Trophoblast cell (in vitro differentiated cells and primary cell): ENCODE measurements around the gene CLCN2. TPM values are rescaled to one million over a fixed set of nuclear protein-coding genes. Genes with fewer than 3 reads are reported as not detected.
A peak's percentile ranks its signal among the peaks of the same experiment; 100 is the strongest.

Experiments
- DNase-seq, 2 donors: peaks; one replicate each; pipeline ENCODE4 v3.0.0-alpha.2; 2016
- H2AFZ ChIP-seq: 2 replicates; pipeline ENCODE4 v1.6.1; 2013; ENCODE audit warnings: low read length, moderate library complexity, mild to moderate bottlenecking; ENCODE audit not compliant: insufficient read depth, poor library complexity
- H2AK5ac ChIP-seq: 2 replicates; pipeline ENCODE4 v1.6.1; 2013; ENCODE audit warnings: mild to moderate bottlenecking, low read length
- H2BK120ac ChIP-seq: 2 replicates; pipeline ENCODE4 v1.6.1; 2013; ENCODE audit warnings: low read length, mild to moderate bottlenecking, moderate library complexity; ENCODE audit not compliant: insufficient read depth, poor library complexity
- H2BK12ac ChIP-seq: 2 replicates; pipeline ENCODE4 v1.6.1; 2013; ENCODE audit warnings: mild to moderate bottlenecking, low read length, moderate library complexity
- H2BK5ac ChIP-seq: 2 replicates; pipeline ENCODE4 v1.6.1; 2013; ENCODE audit warnings: low read length, low read depth, moderate library complexity, mild to moderate bottlenecking; ENCODE audit not compliant: poor library complexity
- H3K14ac ChIP-seq: 2 replicates; pipeline ENCODE4 v1.6.1; 2013; ENCODE audit warnings: mild to moderate bottlenecking, low read length
- H3K18ac ChIP-seq: 2 replicates; pipeline ENCODE4 v1.6.1; 2013; ENCODE audit warnings: mild to moderate bottlenecking, low read length
- H3K23ac ChIP-seq: 2 replicates; pipeline ENCODE4 v1.6.1; 2013; ENCODE audit warnings: low read length
- H3K27ac ChIP-seq: 2 replicates; pipeline ENCODE4 v1.5.1; 2013; ENCODE audit warnings: low read depth, mild to moderate bottlenecking, inconsistent platforms, low read length, moderate library complexity
- H3K27me3 ChIP-seq: 2 replicates; pipeline ENCODE4 v1.6.1; 2013; ENCODE audit warnings: inconsistent platforms, mild to moderate bottlenecking, low read length, moderate library complexity; ENCODE audit not compliant: insufficient read depth
- H3K36me3 ChIP-seq, 2 experiments: 1 replicate in 1 of 2; 2 replicates in 1 of 2; pipeline ENCODE4 v1.6.1; 2013; ENCODE audit warnings: low read length in 2 of 2, mild to moderate bottlenecking in 2 of 2, moderate library complexity in 1 of 2; ENCODE audit not compliant: insufficient read depth in 2 of 2, control insufficient read depth in 1 of 2
- H3K4ac ChIP-seq: 2 replicates; pipeline ENCODE4 v1.6.1; 2013; ENCODE audit warnings: low read depth, mild to moderate bottlenecking, low read length, moderate library complexity
- H3K4me1 ChIP-seq, 2 experiments: 1 replicate in 1 of 2; 2 replicates in 1 of 2; pipeline ENCODE4 v1.6.1; 2013; ENCODE audit warnings: low read length in 2 of 2, mild to moderate bottlenecking in 2 of 2, moderate library complexity in 1 of 2; ENCODE audit not compliant: insufficient read depth in 2 of 2, control insufficient read depth in 1 of 2
- H3K4me2 ChIP-seq: 2 replicates; pipeline ENCODE4 v1.6.1; 2013; ENCODE audit warnings: inconsistent platforms, mild to moderate bottlenecking, low read length, moderate library complexity
- H3K4me3 ChIP-seq: 2 replicates; pipeline ENCODE4 v1.5.1; 2013; ENCODE audit warnings: mild to moderate bottlenecking, low read depth, low read length, inconsistent platforms
- H3K79me1 ChIP-seq: one replicate; pipeline ENCODE4 v1.6.1; 2013; ENCODE audit warnings: low read length
- H3K79me2 ChIP-seq: 2 replicates; pipeline ENCODE4 v1.6.1; 2013; ENCODE audit warnings: low read length, mild to moderate bottlenecking; ENCODE audit not compliant: control insufficient read depth, insufficient read depth, poor library complexity
- H3K9ac ChIP-seq: 2 replicates; pipeline ENCODE4 v1.6.1; 2013; ENCODE audit warnings: mild to moderate bottlenecking, low read length
- H3K9me3 ChIP-seq: 2 replicates; pipeline ENCODE4 v1.6.1; 2013; ENCODE audit warnings: low read depth, mild to moderate bottlenecking, control low read depth, inconsistent platforms, low read length; ENCODE audit not compliant: insufficient read depth
- H4K12ac ChIP-seq: 2 replicates; pipeline ENCODE4 v1.6.1; 2013; ENCODE audit warnings: low read depth, mild to moderate bottlenecking, low read length, moderate library complexity
- H4K8ac ChIP-seq: 2 replicates; pipeline ENCODE4 v1.6.1; 2013; ENCODE audit warnings: low read depth, mild to moderate bottlenecking, low read length, moderate library complexity
- H4K91ac ChIP-seq: one replicate; pipeline ENCODE4 v1.6.1; 2013; ENCODE audit warnings: low read depth, mild to moderate bottlenecking, low read length, moderate library complexity
- WGBS: extraction: QIAGEN DNeasy Blood & Tissue Kit; methylation state at CpG from one replicate; pipeline ENCODE4 v1.1.7; 2013; ENCODE audit warnings: missing lambda C conversion rate; ENCODE audit not compliant: insufficient read length, insufficient coverage; ENCODE audit errors: extremely low coverage; 5-methylcytosine and 5-hydroxymethylcytosine counted together
- polyA plus RNA-seq: library from polyadenylated mRNA; stranded (reverse); fragments of 200-250 nt; gene quantifications from 2 replicates; pipeline ENCODE4 v1.2.3, GENCODE V29; 2013

CLCN2 gene
- polyA plus RNA-seq, result 7.0 and 7.3 TPM in 2 replicates

DNA sequence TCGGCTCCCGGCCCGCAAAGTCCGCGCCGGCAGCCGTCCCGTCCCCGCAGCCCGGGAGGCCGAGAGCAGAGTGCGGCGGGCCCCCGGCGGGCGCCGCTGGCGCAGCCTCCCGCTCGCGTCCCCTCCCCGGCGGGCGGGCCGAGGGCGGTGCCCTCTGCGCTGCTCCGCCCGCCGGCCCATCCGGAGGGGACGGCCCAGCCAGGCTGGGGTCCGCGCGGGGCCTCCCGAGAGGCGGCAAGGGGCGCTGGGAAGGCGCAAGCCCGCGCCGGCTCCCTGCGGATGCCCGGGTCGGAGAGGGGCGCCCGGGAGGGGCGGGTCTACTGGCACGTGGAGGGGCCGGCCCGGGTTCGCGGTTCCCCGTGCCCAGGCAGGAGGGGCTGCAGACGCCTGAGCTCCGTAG is at the start of gene CLCN2, which contains the start of gene POLR2H:
CLCN2 (minus strand) TSS at position 74 of the 400 bp plus-strand sequence. CDS start 126 bp downstream, outside the sequence.
POLR2H (plus strand) TSS at position 179 of the 400 bp plus-strand sequence. CDS start 1,783 bp downstream, outside the sequence.
- DNase-seq, result peak in 1 of 2 donors; percentile 57
- Histone ChIP-seq H4K91ac (peak within 1 kb of the TSS; percentile 94), H2BK120ac (peak within 1 kb of the TSS; percentile 20), H3K4me2 (peak within 1 kb of the TSS; percentile 91), H4K12ac (peak within 1 kb of the TSS; percentile 67), H3K36me3 (peaks cover 9 to 15% of the 10 kb centered on the region in 2 experiments), H4K8ac (peak within 1 kb of the TSS; percentile 76), H2BK12ac (peak within 1 kb of the TSS; percentile 42), H2AK5ac (peak within 1 kb of the TSS; percentile 39), H3K27ac (peak within 1 kb of the TSS; percentile 95), H3K4ac (peak within 1 kb of the TSS; percentile 84), H2BK5ac (peak within 1 kb of the TSS; percentile 76), H3K9ac (peak within 1 kb of the TSS; percentile 75), H3K27me3 (no peaks in the 10 kb centered on the region), H3K9me3 (no peaks in the 10 kb centered on the region), H3K79me2 (peaks cover 13% of the 10 kb centered on the region), H2AFZ (peak within 1 kb of the TSS; percentile 76), H3K4me1 (peaks cover 5 to 6% of the 10 kb centered on the region in 2 experiments), H3K23ac (no peak within 1 kb of the TSS), H3K4me3 (peak within 1 kb of the TSS; percentile 83), H3K79me1 (peaks cover 16% of the 10 kb centered on the region), H3K18ac (peak within 1 kb of the TSS; percentile 74), H3K14ac (peak within 1 kb of the TSS; percentile 83)
- WGBS, result no CpG with 5 or more reads among the region's 56 CpGs

DNA sequence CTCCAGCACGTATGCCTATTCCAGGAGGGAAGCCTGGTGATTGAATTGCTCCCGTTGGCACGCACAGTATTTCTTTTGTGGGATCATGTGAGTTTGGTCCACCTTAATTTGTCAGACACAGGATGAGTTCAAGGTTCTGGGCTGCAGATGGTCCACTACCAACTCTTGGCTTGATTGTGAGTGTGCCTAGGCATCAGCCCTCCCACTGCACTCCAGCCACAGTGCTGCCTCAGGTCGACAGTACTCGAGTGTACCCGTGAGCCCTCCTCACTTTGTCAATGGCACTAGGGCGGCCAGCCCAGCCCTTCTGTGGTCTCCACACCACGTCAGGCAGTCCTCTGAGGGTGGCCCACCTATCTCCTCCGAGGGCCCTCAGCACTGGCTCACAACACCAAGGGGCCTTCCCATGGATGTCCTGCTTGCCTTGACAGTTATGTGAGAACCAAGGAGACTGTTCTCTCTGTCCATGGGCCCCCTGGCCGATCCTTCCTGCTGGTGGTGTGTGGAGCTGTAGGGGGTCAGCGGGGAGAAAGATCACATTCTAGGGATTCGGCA is 48.6 kb upstream of the CLCN2 start:
- Histone ChIP-seq H3K4ac (no peak overlapping the region), H2AK5ac (no peak overlapping the region), H4K91ac (no peak overlapping the region), H3K27ac (no peak overlapping the region), H3K18ac (no peak overlapping the region), H2BK120ac (no peak overlapping the region), H3K79me1 (no peaks in the 10 kb centered on the region), H3K14ac (no peak overlapping the region), H3K79me2 (no peaks in the 10 kb centered on the region), H3K4me3 (no peak overlapping the region), H4K8ac (no peak overlapping the region), H2BK12ac (no peak overlapping the region), H2BK5ac (no peak overlapping the region), H3K23ac (no peak overlapping the region), H3K36me3 (no peaks in the 10 kb centered on the region), H3K27me3 (no peaks in the 10 kb centered on the region), H2AFZ (no peak overlapping the region), H4K12ac (no peak overlapping the region), H3K4me1 (no peaks in the 10 kb centered on the region), H3K4me2 (no peak overlapping the region), H3K9me3 (peaks cover 2% of the 10 kb centered on the region), H3K9ac (no peak overlapping the region)
- DNase-seq, result no peak
- no CpG with 5 or more reads among the region's 12 CpGs for WGBS

DNA sequence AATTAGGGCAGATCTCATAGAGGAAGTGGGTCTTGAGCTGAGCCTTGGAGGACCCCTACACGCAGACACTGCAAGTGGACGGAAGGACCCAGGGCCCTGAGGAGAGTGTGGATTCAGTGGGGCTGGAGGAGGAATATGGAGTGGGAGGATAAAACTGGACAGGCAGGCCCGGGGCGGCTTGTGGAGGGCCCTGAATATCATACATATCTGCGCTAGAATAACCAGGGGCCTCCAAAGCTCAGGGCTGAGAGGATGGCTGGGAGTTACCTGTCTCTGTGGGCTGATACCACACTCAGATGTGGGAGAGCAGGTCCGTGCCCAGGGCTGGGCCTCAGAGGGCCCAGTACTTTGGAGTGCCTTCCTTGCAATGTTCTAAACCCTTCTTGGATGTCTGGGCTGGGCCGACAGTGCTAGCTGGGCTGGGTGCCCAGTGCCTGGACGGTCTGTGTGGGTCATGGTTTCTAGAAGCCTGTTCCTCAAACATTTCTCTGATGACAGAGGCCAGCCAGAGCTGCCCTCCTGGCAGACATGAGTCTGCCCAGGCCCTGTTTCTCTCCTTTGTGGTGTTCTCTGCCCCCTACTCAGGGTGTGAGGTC is 48.0 kb upstream of the CLCN2 start:
- Histone ChIP-seq H3K27me3 (no peaks in the 10 kb centered on the region), H3K4ac (no peak overlapping the region), H4K8ac (no peak overlapping the region), H4K12ac (no peak overlapping the region), H3K14ac (no peak overlapping the region), H3K9ac (no peak overlapping the region), H4K91ac (no peak overlapping the region), H3K4me1 (no peaks in the 10 kb centered on the region), H3K9me3 (peaks cover 1% of the 10 kb centered on the region), H3K18ac (no peak overlapping the region), H2BK12ac (no peak overlapping the region), H2AK5ac (no peak overlapping the region), H3K79me2 (no peaks in the 10 kb centered on the region), H3K4me2 (no peak overlapping the region), H2BK120ac (no peak overlapping the region), H3K36me3 (no peaks in the 10 kb centered on the region), H3K23ac (no peak overlapping the region), H2AFZ (no peak overlapping the region), H3K27ac (no peak overlapping the region), H3K4me3 (no peak overlapping the region), H3K79me1 (no peaks in the 10 kb centered on the region), H2BK5ac (no peak overlapping the region)
- DNase-seq, result no peak
- no CpG with 5 or more reads among the region's 8 CpGs for WGBS

DNA sequence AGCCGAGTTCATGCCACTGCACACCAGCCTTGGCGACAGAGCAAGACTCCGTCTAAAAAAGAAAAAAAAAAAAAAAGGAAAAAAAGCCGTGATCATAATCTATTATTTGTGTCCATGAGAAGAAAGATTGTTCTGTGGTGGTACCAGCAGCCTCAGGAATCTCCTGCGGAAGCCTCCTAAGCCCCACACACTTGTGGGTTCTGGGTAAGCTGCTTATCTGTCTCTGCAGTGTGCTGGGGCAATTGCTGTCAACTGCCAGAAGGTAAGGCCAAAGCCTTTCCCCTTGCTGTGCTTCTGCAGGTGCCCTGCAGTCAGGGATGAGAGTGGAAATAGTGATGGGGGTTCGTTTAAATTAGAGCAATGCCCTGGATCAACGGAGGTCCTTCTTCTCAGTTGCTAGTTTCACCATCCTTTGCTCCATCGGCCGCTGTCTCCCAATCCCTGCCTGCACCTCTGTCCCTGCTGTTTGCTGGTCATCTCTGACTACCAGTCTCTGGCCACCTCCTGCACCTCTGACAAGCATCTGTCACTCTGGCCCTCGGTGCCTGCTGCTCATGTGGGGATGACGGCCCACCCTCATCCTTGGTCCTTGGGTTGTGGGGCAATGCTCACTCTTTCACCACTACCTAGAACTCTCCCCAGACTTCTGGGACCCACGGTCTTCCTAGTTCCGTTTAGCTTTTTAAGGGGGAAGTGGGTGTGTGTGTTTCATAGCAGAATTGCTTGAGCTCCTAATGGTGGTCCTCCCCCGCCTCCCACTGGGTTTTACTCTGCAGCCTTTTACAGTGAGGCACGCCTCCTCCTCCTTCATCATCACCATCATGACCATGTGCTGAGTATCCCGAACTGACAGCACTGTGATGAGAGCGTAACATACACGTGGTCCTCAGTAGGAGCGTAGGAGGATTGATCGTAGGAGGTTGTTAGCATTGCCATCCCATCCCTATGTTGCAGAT is 43.9 kb upstream of the CLCN2 start:
- Histone ChIP-seq H3K79me1 (no peaks in the 10 kb centered on the region), H3K4me1 (no peaks in the 10 kb centered on the region), H2AFZ (no peak overlapping the region), H3K9ac (no peak overlapping the region), H3K9me3 (no peaks in the 10 kb centered on the region), H3K4ac (no peak overlapping the region), H4K8ac (no peak overlapping the region), H3K14ac (no peak overlapping the region), H2AK5ac (no peak overlapping the region), H3K4me3 (no peak overlapping the region), H2BK12ac (no peak overlapping the region), H3K4me2 (no peak overlapping the region), H2BK5ac (no peak overlapping the region), H3K79me2 (no peaks in the 10 kb centered on the region), H3K23ac (no peak overlapping the region), H3K27me3 (no peaks in the 10 kb centered on the region), H3K27ac (no peak overlapping the region), H3K36me3 (no peaks in the 10 kb centered on the region), H4K91ac (no peak overlapping the region), H3K18ac (no peak overlapping the region), H4K12ac (no peak overlapping the region), H2BK120ac (no peak overlapping the region)
- WGBS, result no CpG with 5 or more reads among the region's 20 CpGs
- no peak for DNase-seq
